ENCODE results near the gene C4orf36. TPM values are rescaled to one million over a fixed set of nuclear protein-coding genes. Genes with fewer than 3 reads are reported as not detected.

Gene C4orf36
- polyA plus RNA-seq, 1 donor: 0.60 TPM

- WGBS (ENCODE audit: insufficient coverage, low lambda C conversion rate): no CpG with 5 or more reads among the region's 7 CpGs
- Histone ChIP-seq H3K36me3 (ENCODE audit: control insufficient read depth, insufficient read depth, low read length) (no peaks in the 10 kb centered on the region), H3K4me3 (ENCODE audit: low read length) (no peak overlapping the region), H3K9me3 (ENCODE audit: control insufficient read depth, low read depth, low read length) (no peaks in the 10 kb centered on the region), H3K27me3 (ENCODE audit: control insufficient read depth, insufficient read depth, low read length) (no peaks in the 10 kb centered on the region), H3K4me1 (ENCODE audit: control insufficient read depth, insufficient read depth, low read length) (peaks cover 5% of the 10 kb centered on the region), H3K27ac (ENCODE audit: low read length) (no peak overlapping the region)
- DNase-seq: no peak
These were observed 18.8 kb upstream of the C4orf36 start for GRCh38 chr4:86910820-86911684.

DNA sequence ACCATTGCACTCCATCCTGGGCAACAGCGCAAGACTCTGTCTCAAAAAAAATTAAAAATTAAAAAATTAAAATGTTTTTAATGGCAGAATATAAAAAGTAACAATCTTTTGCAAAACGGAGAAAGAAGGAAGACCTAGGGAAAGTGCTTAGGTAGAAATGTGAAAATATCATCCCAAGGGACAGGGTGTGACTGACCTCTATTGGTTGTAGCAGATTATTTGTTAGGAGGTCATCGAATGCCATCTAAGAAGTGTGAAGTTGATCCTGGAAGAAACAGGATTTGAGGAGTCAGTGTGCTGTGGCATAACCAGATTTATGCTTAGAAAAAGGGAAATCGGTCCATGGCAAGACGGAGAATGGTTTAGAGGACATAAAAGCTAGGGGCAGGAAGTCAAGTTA lies 18.1 kb upstream of the C4orf36 start:
- WGBS (ENCODE audit: insufficient coverage, low lambda C conversion rate): 81% methylated on average over 2 of the region's 5 CpGs
- DNase-seq: no peak
- H3K4me1 ChIP-seq (ENCODE audit: control insufficient read depth, insufficient read depth, low read length): peaks cover 5% of the 10 kb centered on the region
- H3K27ac ChIP-seq (ENCODE audit: low read length): no peak overlapping the region
- no peaks in the 10 kb centered on the region for H3K36me3 ChIP-seq (ENCODE audit: control insufficient read depth, insufficient read depth, low read length)
- H3K27me3 ChIP-seq (ENCODE audit: control insufficient read depth, insufficient read depth, low read length): no peaks in the 10 kb centered on the region
- no peaks in the 10 kb centered on the region for H3K9me3 ChIP-seq (ENCODE audit: control insufficient read depth, low read depth, low read length)
- H3K4me3 ChIP-seq (ENCODE audit: low read length): no peak overlapping the region

DNA sequence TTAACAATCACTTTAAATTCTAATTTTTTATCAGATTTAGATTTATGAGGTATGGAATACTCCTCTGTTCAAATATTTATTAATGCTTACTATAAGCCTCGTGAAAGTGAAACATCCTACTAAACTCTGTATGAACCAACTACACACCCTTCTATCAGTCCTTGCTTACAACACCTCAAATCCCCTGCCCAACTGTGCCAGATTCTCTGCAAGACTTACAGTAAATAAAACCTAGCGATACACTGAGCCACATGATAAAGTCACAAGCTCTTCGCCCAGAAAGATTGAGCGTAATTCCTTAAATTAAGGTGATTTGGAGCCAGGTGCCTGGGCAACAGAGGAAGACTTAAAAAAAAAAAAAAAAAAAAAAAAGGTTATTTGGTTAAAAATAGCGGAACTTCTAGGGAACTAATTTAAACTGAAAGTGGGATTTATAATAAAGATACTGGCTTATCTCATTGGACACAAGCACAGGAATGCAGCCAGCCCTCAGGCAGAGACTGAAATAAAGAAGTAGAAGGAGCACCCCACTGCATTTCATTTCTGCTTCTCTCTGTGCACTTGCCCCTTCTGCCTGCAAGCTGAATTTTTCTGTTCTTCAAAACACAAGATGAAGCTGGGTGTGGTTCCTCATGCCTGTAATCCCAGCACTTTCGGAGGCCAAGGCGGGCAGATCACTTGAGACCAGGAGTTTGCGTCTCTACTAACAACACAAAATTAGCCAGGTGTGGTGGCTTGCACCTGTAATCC lies 17.5 kb upstream of the C4orf36 start:
- peaks cover 5% of the 10 kb centered on the region for H3K4me1 ChIP-seq (ENCODE audit: control insufficient read depth, insufficient read depth, low read length)
- DNase-seq: no peak
- H3K9me3 ChIP-seq (ENCODE audit: control insufficient read depth, low read depth, low read length): no peaks in the 10 kb centered on the region
- no peak overlapping the region for H3K4me3 ChIP-seq (ENCODE audit: low read length)
- H3K27me3 ChIP-seq (ENCODE audit: control insufficient read depth, insufficient read depth, low read length): no peaks in the 10 kb centered on the region
- 100% methylated on average over 1 of the region's 8 CpGs for WGBS (ENCODE audit: insufficient coverage, low lambda C conversion rate)
- H3K36me3 ChIP-seq (ENCODE audit: control insufficient read depth, insufficient read depth, low read length): no peaks in the 10 kb centered on the region
- H3K27ac ChIP-seq (ENCODE audit: low read length): no peak overlapping the region

GRCh38 chr4:86908251-86908657 lies 16.0 kb upstream of the C4orf36 start:
- no peaks in the 10 kb centered on the region for H3K9me3 ChIP-seq (ENCODE audit: control insufficient read depth, low read depth, low read length)
- no peaks in the 10 kb centered on the region for H3K36me3 ChIP-seq (ENCODE audit: control insufficient read depth, insufficient read depth, low read length)
- H3K4me1 ChIP-seq (ENCODE audit: control insufficient read depth, insufficient read depth, low read length): peaks cover 5% of the 10 kb centered on the region
- no peak overlapping the region for H3K4me3 ChIP-seq (ENCODE audit: low read length)
- no CpG with 5 or more reads among the region's 2 CpGs for WGBS (ENCODE audit: insufficient coverage, low lambda C conversion rate)
- DNase-seq: peak in 1 of 2 donors; percentile 26
- H3K27me3 ChIP-seq (ENCODE audit: control insufficient read depth, insufficient read depth, low read length): no peaks in the 10 kb centered on the region
- H3K27ac ChIP-seq (ENCODE audit: low read length): no peak overlapping the region

- Histone ChIP-seq H3K27ac (ENCODE audit: low read length) (no peak overlapping the region), H3K27me3 (ENCODE audit: control insufficient read depth, insufficient read depth, low read length) (no peaks in the 10 kb centered on the region), H3K4me3 (ENCODE audit: low read length) (no peak overlapping the region), H3K4me1 (ENCODE audit: control insufficient read depth, insufficient read depth, low read length) (no peaks in the 10 kb centered on the region), H3K9me3 (ENCODE audit: control insufficient read depth, low read depth, low read length) (no peaks in the 10 kb centered on the region), H3K36me3 (ENCODE audit: control insufficient read depth, insufficient read depth, low read length) (no peaks in the 10 kb centered on the region)
- WGBS (ENCODE audit: insufficient coverage, low lambda C conversion rate): no CpG with 5 or more reads among the region's 3 CpGs
- no peak for DNase-seq
These were observed 9.6 kb upstream of the C4orf36 start for GRCh38 chr4:86901864-86902263.

- no peaks in the 10 kb centered on the region for H3K9me3 ChIP-seq (ENCODE audit: control insufficient read depth, low read depth, low read length)
- no peak overlapping the region for H3K27ac ChIP-seq (ENCODE audit: low read length)
- no peak for DNase-seq
- WGBS (ENCODE audit: insufficient coverage, low lambda C conversion rate): 100% methylated on average over 1 of the region's 4 CpGs
- H3K4me3 ChIP-seq (ENCODE audit: low read length): no peak overlapping the region
- no peaks in the 10 kb centered on the region for H3K27me3 ChIP-seq (ENCODE audit: control insufficient read depth, insufficient read depth, low read length)
- H3K4me1 ChIP-seq (ENCODE audit: control insufficient read depth, insufficient read depth, low read length): no peaks in the 10 kb centered on the region
- H3K36me3 ChIP-seq (ENCODE audit: control insufficient read depth, insufficient read depth, low read length): no peaks in the 10 kb centered on the region
These were observed 6.3 kb upstream of the C4orf36 start for GRCh38 chr4:86898562-86898961.

DNA sequence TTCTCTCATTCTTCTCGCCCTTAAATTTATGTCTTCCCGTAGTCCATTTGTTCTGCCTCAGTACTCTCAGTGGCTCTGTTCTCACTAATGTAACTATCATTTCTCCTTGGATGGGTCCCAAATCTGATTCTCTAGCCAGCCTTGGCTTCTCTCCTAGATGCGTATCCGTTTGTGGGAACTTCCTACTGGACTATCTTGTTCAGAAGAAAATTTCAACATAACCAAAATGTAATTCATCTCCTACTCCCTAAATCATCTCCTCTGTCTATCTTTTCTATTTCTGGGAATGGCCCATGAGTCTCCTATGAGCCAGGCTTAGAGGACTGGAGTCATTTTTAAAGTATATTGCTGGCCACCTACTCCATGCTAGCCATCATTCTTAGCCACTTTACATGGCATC lies 4.4 kb upstream of the C4orf36 start:
- H3K9me3 ChIP-seq (ENCODE audit: control insufficient read depth, low read depth, low read length): no peaks in the 10 kb centered on the region
- H3K27ac ChIP-seq (ENCODE audit: low read length): no peak overlapping the region
- no peak for DNase-seq
- H3K4me1 ChIP-seq (ENCODE audit: control insufficient read depth, insufficient read depth, low read length): no peaks in the 10 kb centered on the region
- H3K27me3 ChIP-seq (ENCODE audit: control insufficient read depth, insufficient read depth, low read length): no peaks in the 10 kb centered on the region
- no peak overlapping the region for H3K4me3 ChIP-seq (ENCODE audit: low read length)
- no peaks in the 10 kb centered on the region for H3K36me3 ChIP-seq (ENCODE audit: control insufficient read depth, insufficient read depth, low read length)
- whole genome bisulfite sequencing (ENCODE audit: insufficient coverage, low lambda C conversion rate): 94% methylated on average over 2 of the region's 4 CpGs

GRCh38 chr4:86895692-86896488 lies 3.7 kb upstream of the C4orf36 start:
- H3K9me3 ChIP-seq (ENCODE audit: control insufficient read depth, low read depth, low read length): no peaks in the 10 kb centered on the region
- H3K36me3 ChIP-seq (ENCODE audit: control insufficient read depth, insufficient read depth, low read length): no peaks in the 10 kb centered on the region
- H3K27me3 ChIP-seq (ENCODE audit: control insufficient read depth, insufficient read depth, low read length): no peaks in the 10 kb centered on the region
- no peak overlapping the region for H3K27ac ChIP-seq (ENCODE audit: low read length)
- H3K4me3 ChIP-seq (ENCODE audit: low read length): no peak overlapping the region
- 79% methylated on average over 4 of the region's 6 CpGs for WGBS (ENCODE audit: insufficient coverage, low lambda C conversion rate)
- DNase-seq: peak; percentile 39 to 53
- H3K4me1 ChIP-seq (ENCODE audit: control insufficient read depth, insufficient read depth, low read length): no peaks in the 10 kb centered on the region

DNA sequence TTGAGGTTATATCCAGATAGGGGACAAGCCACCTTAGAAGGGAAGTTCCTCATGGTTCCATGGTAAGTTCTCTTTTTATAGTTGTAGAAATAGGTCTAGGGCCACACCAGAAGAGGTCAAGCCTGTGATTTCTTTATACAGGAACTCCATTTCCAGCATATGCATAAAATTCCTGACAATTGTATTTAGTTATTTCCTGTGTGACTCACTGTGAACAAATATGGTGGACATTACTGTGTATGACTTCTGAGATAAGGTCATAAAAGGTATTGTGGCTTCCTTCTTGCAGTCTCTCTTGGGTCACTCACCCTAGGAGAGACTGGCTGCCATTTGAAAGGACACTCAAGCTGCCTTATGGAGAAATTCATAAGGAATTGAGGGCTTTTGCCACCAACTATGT lies 2.2 kb upstream of the C4orf36 start:
- no peak overlapping the region for H3K27ac ChIP-seq (ENCODE audit: low read length)
- H3K27me3 ChIP-seq (ENCODE audit: control insufficient read depth, insufficient read depth, low read length): no peaks in the 10 kb centered on the region
- DNase-seq: no peak
- H3K36me3 ChIP-seq (ENCODE audit: control insufficient read depth, insufficient read depth, low read length): no peaks in the 10 kb centered on the region
- no peaks in the 10 kb centered on the region for H3K9me3 ChIP-seq (ENCODE audit: control insufficient read depth, low read depth, low read length)
- H3K4me3 ChIP-seq (ENCODE audit: low read length): no peak overlapping the region
- no peaks in the 10 kb centered on the region for H3K4me1 ChIP-seq (ENCODE audit: control insufficient read depth, insufficient read depth, low read length)

GRCh38 chr4:86893136-86893535 lies 914 bp upstream of the C4orf36 start:
- Histone ChIP-seq H3K4me3 (ENCODE audit: low read length) (no peak overlapping the region), H3K36me3 (ENCODE audit: control insufficient read depth, insufficient read depth, low read length) (no peaks in the 10 kb centered on the region), H3K27ac (ENCODE audit: low read length) (no peak overlapping the region), H3K9me3 (ENCODE audit: control insufficient read depth, low read depth, low read length) (no peaks in the 10 kb centered on the region), H3K4me1 (ENCODE audit: control insufficient read depth, insufficient read depth, low read length) (no peaks in the 10 kb centered on the region), H3K27me3 (ENCODE audit: control insufficient read depth, insufficient read depth, low read length) (no peaks in the 10 kb centered on the region)
- no peak for DNase-seq
- WGBS (ENCODE audit: insufficient coverage, low lambda C conversion rate): no CpG with 5 or more reads among the region's 19 CpGs
